ENCODE data around the gene FANCG. TPM values are rescaled to one million over a fixed set of nuclear protein-coding genes. Genes with fewer than 3 reads are reported as not detected.

The FANCG gene
- total and polyA plus RNA-seq, 2 of the 8 experiments (the other 6 are each of a cell fraction or from before 2014, with no cell fraction given): 66.6 to 87.1 TPM

DNA sequence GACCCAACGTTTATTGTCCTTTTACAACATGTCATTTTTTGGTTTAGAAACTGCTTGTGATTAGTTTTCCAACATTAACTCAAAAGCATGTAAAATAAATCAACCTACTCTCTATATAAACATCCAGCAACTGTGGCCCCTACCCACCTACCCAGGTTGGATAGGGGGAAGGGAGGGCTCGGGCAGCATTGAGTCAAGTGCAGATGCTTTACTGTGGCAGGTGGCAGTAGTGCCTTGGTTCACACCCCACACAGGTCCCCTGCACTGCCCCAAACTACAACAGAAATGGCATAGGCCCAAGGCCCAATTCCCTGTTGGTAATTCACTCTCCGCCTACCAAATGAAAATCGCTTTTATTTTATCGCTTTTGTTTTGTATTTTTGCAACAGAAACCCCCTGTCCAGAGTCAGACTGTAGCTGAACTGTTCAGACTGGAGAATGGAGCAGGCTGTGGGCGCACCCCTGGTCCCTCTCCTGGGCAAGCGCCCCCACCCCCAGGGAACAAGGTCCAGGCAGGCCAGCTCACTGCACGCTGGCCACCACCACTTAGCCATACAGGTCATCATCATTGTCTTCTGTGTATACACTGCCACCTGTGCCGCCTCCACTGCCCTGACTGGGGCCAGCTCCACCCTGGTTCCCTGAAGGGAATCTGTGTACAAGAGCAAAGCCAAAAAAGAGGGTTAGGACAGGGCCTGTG is 23.0 kb downstream of the FANCG start:
- Histone ChIP-seq H3K23ac (ENCODE audit: insufficient read length) (no peak overlapping the region), H3K4me1 (replicated peaks in 1 of 4; ENCODE audit: control insufficient read depth in 3 of 4, insufficient read depth in 4 of 4, low read length in 3 of 4) (no peaks in the 10 kb centered on the region), H4K8ac (ENCODE audit: extremely low read depth, insufficient read depth, low read length) (no peak overlapping the region), H3K4ac (replicated peaks; ENCODE audit: insufficient read length, low read depth, low read length) (no peak overlapping the region), H2BK120ac (replicated peaks; ENCODE audit: low read depth, low read length) (no peak overlapping the region), H2BK12ac (ENCODE audit: low read depth, low read length) (no peak overlapping the region), H3K56ac (replicated peaks; ENCODE audit: insufficient read length, low read depth, low read length) (no peak overlapping the region), H3K9ac (replicated peaks in 1 of 4; ENCODE audit: extremely low read depth in 1 of 4, low read depth in 3 of 4, low read length in 3 of 4) (no peak overlapping the region), H3K14ac (ENCODE audit: insufficient read length) (no peak overlapping the region), H4K91ac (replicated peaks; ENCODE audit: insufficient read length, low read length) (no peak overlapping the region), H3K36me3 (ENCODE audit: control insufficient read depth in 2 of 4, insufficient read depth in 4 of 4, low read length in 3 of 4) (peaks cover 52 to 71% (median 64%) of the 10 kb centered on the region in 4 experiments), H2BK5ac (ENCODE audit: low read depth, low read length) (no peak overlapping the region), H3K4me3 (ENCODE audit: extremely low read depth in 1 of 4, insufficient read depth in 2 of 4, low read depth in 3 of 4, low read length in 4 of 4) (no peak overlapping the region), H2BK20ac (ENCODE audit: low read length) (no peak overlapping the region), H3K4me2 (ENCODE audit: insufficient read depth in 1 of 2, low read depth in 2 of 2, low read length in 2 of 2) (no peak overlapping the region), H3K27me3 (replicated peaks in 1 of 4; ENCODE audit: control insufficient read depth in 3 of 4, extremely low read depth in 1 of 4, insufficient read depth in 3 of 4, low read length in 3 of 4) (no peaks in the 10 kb centered on the region), H3K79me2 (ENCODE audit: control insufficient read depth in 1 of 2, insufficient read depth in 2 of 2, low read length in 2 of 2) (no peaks in the 10 kb centered on the region), H2BK15ac (ENCODE audit: low read length) (no peak overlapping the region), H2AFZ (ENCODE audit: low read length) (no peak overlapping the region), H3K9me3 (ENCODE audit: insufficient read depth in 2 of 2, low read depth in 1 of 2, low read length in 1 of 2) (no peaks in the 10 kb centered on the region; a peak in 1 of 4 replicates), H4K5ac (ENCODE audit: insufficient read length, low read depth, low read length) (no peak overlapping the region), H3K18ac (ENCODE audit: extremely low read depth, low read length) (no peak overlapping the region), H3K23me2 (ENCODE audit: low read depth, low read length) (no peaks in the 10 kb centered on the region), H3K27ac (ENCODE audit: low read depth, low read length) (no peak overlapping the region), H2AK5ac (ENCODE audit: low read depth, low read length) (no peak overlapping the region), H4K20me1 (replicated peaks in 1 of 2; ENCODE audit: control insufficient read depth in 1 of 2, insufficient read depth in 2 of 2, low read length in 2 of 2) (peaks cover 5 to 15% of the 10 kb centered on the region in 2 experiments), H3K79me1 (ENCODE audit: low read depth, low read length) (no peaks in the 10 kb centered on the region; the same call in 1 of the 2 replicates)
- ChIA-PET CTCF (ENCODE audit: partially characterized antibody) (interaction anchor here (0.9 to 1.3 kb wide), 3 partner anchors 12 to 157 kb away, joined by 3 read pairs; no protein-coding TSS in a partner anchor), POLR2A (ENCODE audit: partially characterized antibody) (interaction anchor here (0.8 to 5.2 kb wide), 4 partner anchors 12 to 30 kb away, joined by 4 to 43 read pairs (median 5); partner anchors contain the start of gene VCP)
- DNase-seq (ENCODE audit: low read depth in 1 of 2, low spot score in 2 of 2) (no peak), FAIRE-seq (no peak)
- WGBS, 2 experiments (ENCODE audit: extremely low coverage in 1 of 2, insufficient coverage in 1 of 2, insufficient read length in 1 of 2, insufficient replicate concordance in 2 of 2, low coverage in 1 of 2, low lambda C conversion rate in 2 of 2, missing lambda C conversion rate in 1 of 2): 89% methylated on average over 9 of the region's 9 CpGs; no CpG with 5 or more reads in 1 of the 2 experiments
- TF ChIP-seq EGR1 (IDR thresholded peaks at IDR 0.05; ENCODE audit: borderline replicate concordance, low read depth, low read length): no peak
- no peak for TF ChIP-seq SAP30 (IDR thresholded peaks at IDR 0.05; ENCODE audit: insufficient read depth, insufficient replicate concordance, low read length)
- no peak for TF ChIP-seq NRF1 (IDR thresholded peaks at IDR 0.05; ENCODE audit: low read depth, low read length)
- TF ChIP-seq JUN (IDR thresholded peaks at IDR 0.05; ENCODE audit: low read depth, low read length): no peak

Measured in H1 (cell line).